KOPT-K1 (cell line): Measurements from ENCODE around the gene NIM1K.

Experiments
- H3K27ac ChIP-seq: fragments of 200-600 bp; sonication (generic); 2 replicates; pipeline ENCODE4 v1.5.1; 2016; ENCODE audit warnings: antibody characterized with exemption, mild to moderate bottlenecking, low read depth, low read length; ENCODE audit not compliant: poor library complexity, severe bottlenecking
- H3K36me3 ChIP-seq: fragments of 200-600 bp; sonication (generic); 2 replicates; pipeline ENCODE4 v1.5.1; 2017; ENCODE audit warnings: antibody characterized with exemption, mild to moderate bottlenecking, low read length, moderate library complexity; ENCODE audit not compliant: insufficient read depth
- H3K9me3 ChIP-seq: fragments of 200-600 bp; sonication (generic); 2 replicates; pipeline ENCODE4 v1.5.1; 2017; ENCODE audit warnings: antibody characterized with exemption, low read length, mild to moderate bottlenecking; ENCODE audit not compliant: insufficient read depth, poor library complexity, severe bottlenecking

Gene NIM1K

GRCh38 chr5:43273552-43273951, 81.5 kb downstream of the NIM1K start:
- no peak overlapping the region for H3K27ac ChIP-seq
- no peaks in the 10 kb centered on the region for H3K9me3 ChIP-seq
- H3K36me3 ChIP-seq: no peaks in the 10 kb centered on the region

- no peaks in the 10 kb centered on the region for H3K36me3 ChIP-seq
- H3K9me3 ChIP-seq: no peaks in the 10 kb centered on the region
- no peak overlapping the region for H3K27ac ChIP-seq
Observed at GRCh38 chr5:43274435-43275114, 82.5 kb downstream of the NIM1K start.

- no peaks in the 10 kb centered on the region for H3K36me3 ChIP-seq
- no peak overlapping the region for H3K27ac ChIP-seq
- no peaks in the 10 kb centered on the region for H3K9me3 ChIP-seq
Observed at GRCh38 chr5:43275391-43275790, 83.4 kb downstream of the NIM1K start.

GRCh38 chr5:43279548-43280274, 87.7 kb downstream of the NIM1K start:
- Histone ChIP-seq H3K9me3 (no peaks in the 10 kb centered on the region), H3K27ac (no peak overlapping the region), H3K36me3 (no peaks in the 10 kb centered on the region)

GRCh38 chr5:43281840-43282658, 90.0 kb downstream of the NIM1K start:
- Histone ChIP-seq H3K36me3 (peaks cover 13% of the 10 kb centered on the region), H3K27ac (no peak overlapping the region), H3K9me3 (no peaks in the 10 kb centered on the region)

GRCh38 chr5:43286623-43287022, 94.6 kb downstream of the NIM1K start:
- H3K27ac ChIP-seq: no peak overlapping the region
- no peaks in the 10 kb centered on the region for H3K9me3 ChIP-seq
- H3K36me3 ChIP-seq: peaks cover 58% of the 10 kb centered on the region

GRCh38 chr5:43287493-43287892, 95.5 kb downstream of the NIM1K start:
- H3K27ac ChIP-seq: no peak overlapping the region
- peaks cover 67% of the 10 kb centered on the region for H3K36me3 ChIP-seq

GRCh38 chr5:43288269-43288831, 96.3 kb downstream of the NIM1K start:
- Histone ChIP-seq H3K36me3 (peaks cover 76% of the 10 kb centered on the region), H3K27ac (no peak overlapping the region), H3K9me3 (no peaks in the 10 kb centered on the region)

More at GRCh38 chr5:43287493-43287892, 95.5 kb downstream of the NIM1K start:
- H3K9me3 ChIP-seq: no peaks in the 10 kb centered on the region

GRCh38 chr5:43290726-43291125, 98.7 kb downstream of the NIM1K start:
- no peak overlapping the region for H3K27ac ChIP-seq
- no peaks in the 10 kb centered on the region for H3K9me3 ChIP-seq
- H3K36me3 ChIP-seq: peaks cover 99% of the 10 kb centered on the region

GRCh38 chr5:43294226-43294625, 102.2 kb downstream of the NIM1K start:
- Histone ChIP-seq H3K27ac (no peak overlapping the region), H3K9me3 (no peaks in the 10 kb centered on the region), H3K36me3 (peaks cover 100% of the 10 kb centered on the region)

- Histone ChIP-seq H3K27ac (no peak overlapping the region), H3K9me3 (no peaks in the 10 kb centered on the region), H3K36me3 (peaks cover 100% of the 10 kb centered on the region)
Observed at GRCh38 chr5:43295202-43295601, 103.2 kb downstream of the NIM1K start.

- H3K36me3 ChIP-seq: peaks cover 100% of the 10 kb centered on the region
Observed at GRCh38 chr5:43296835-43297234, 104.8 kb downstream of the NIM1K start.

GRCh38 chr5:43298443-43298842, 106.4 kb downstream of the NIM1K start:
- H3K27ac ChIP-seq: no peak overlapping the region
- H3K36me3 ChIP-seq: peaks cover 100% of the 10 kb centered on the region
- no peaks in the 10 kb centered on the region for H3K9me3 ChIP-seq

More at GRCh38 chr5:43296835-43297234, 104.8 kb downstream of the NIM1K start:
- no peaks in the 10 kb centered on the region for H3K9me3 ChIP-seq
- H3K27ac ChIP-seq: no peak overlapping the region

GRCh38 chr5:43300112-43300511, 108.1 kb downstream of the NIM1K start:
- H3K36me3 ChIP-seq: peaks cover 99% of the 10 kb centered on the region
- no peaks in the 10 kb centered on the region for H3K9me3 ChIP-seq
- H3K27ac ChIP-seq: no peak overlapping the region

- Histone ChIP-seq H3K27ac (no peak overlapping the region), H3K9me3 (no peaks in the 10 kb centered on the region), H3K36me3 (peaks cover 92% of the 10 kb centered on the region)
Observed at GRCh38 chr5:43301653-43302091, 109.6 kb downstream of the NIM1K start.
